IPS-18a (cell line): Measurements from ENCODE around the gene ZNF182.
"Not testable (repeated sequence)": the region's sequence is repeated elsewhere in the genome, so short reads cannot be mapped to it uniquely, and the experiment has no call there.

Experiments
- H3K27ac ChIP-seq: one replicate; pipeline ENCODE4 v1.5.1; 2013; ENCODE audit warnings: low read length
- H3K27me3 ChIP-seq: one replicate; pipeline ENCODE4 v1.6.1; 2013; ENCODE audit warnings: mild to moderate bottlenecking, low read length; ENCODE audit not compliant: control insufficient read depth, insufficient read depth
- H3K36me3 ChIP-seq: one replicate; pipeline ENCODE4 v1.6.1; 2013; ENCODE audit warnings: low read depth, low read length; ENCODE audit not compliant: control insufficient read depth
- H3K4me1 ChIP-seq: one replicate; pipeline ENCODE4 v1.6.1; 2013; ENCODE audit warnings: low read depth, low read length; ENCODE audit not compliant: control insufficient read depth
- H3K4me3 ChIP-seq: one replicate; pipeline ENCODE4 v1.5.1; 2013; ENCODE audit warnings: low read length
- H3K9ac ChIP-seq: one replicate; pipeline ENCODE4 v1.6.1; 2013; ENCODE audit warnings: mild to moderate bottlenecking, low read length, moderate library complexity
- H3K9me3 ChIP-seq: one replicate; pipeline ENCODE4 v1.6.1; 2013; ENCODE audit warnings: low read depth, low read length; ENCODE audit not compliant: control insufficient read depth

The ZNF182 gene

GRCh38 chrX:48022100-48022499 is 18.3 kb upstream of the ZNF182 start:
- H3K4me1 ChIP-seq, result no peaks in the 10 kb centered on the region
- H3K9ac ChIP-seq, result no peak overlapping the region
- no peak overlapping the region for H3K27ac ChIP-seq
- no peaks in the 10 kb centered on the region for H3K27me3 ChIP-seq
- H3K4me3 ChIP-seq, result peak overlapping the region; percentile 76
- peaks cover 7% of the 10 kb centered on the region for H3K9me3 ChIP-seq
- no peaks in the 10 kb centered on the region for H3K36me3 ChIP-seq

- Histone ChIP-seq H3K27me3 (no peaks in the 10 kb centered on the region), H3K9ac (peak overlapping the region; percentile 94), H3K4me3 (peak overlapping the region; percentile 76), H3K27ac (peak overlapping the region; percentile 93), H3K9me3 (peaks cover 5% of the 10 kb centered on the region), H3K36me3 (no peaks in the 10 kb centered on the region), H3K4me1 (no peaks in the 10 kb centered on the region)
Measured at GRCh38 chrX:48021026-48021900, 17.5 kb upstream of the ZNF182 start.

- not testable (repeated sequence) for H3K9ac ChIP-seq, H3K4me1 ChIP-seq, H3K36me3 ChIP-seq, H3K27me3 ChIP-seq, H3K9me3 ChIP-seq, H3K27ac ChIP-seq
- H3K4me3 ChIP-seq, result peak overlapping the region; percentile 76
Measured at GRCh38 chrX:48020472-48020871, 16.7 kb upstream of the ZNF182 start.

- not testable (repeated sequence) for H3K9me3 ChIP-seq, H3K27me3 ChIP-seq, H3K27ac ChIP-seq, H3K4me1 ChIP-seq, H3K36me3 ChIP-seq, H3K9ac ChIP-seq, H3K4me3 ChIP-seq
Measured at GRCh38 chrX:48019892-48020291, 16.1 kb upstream of the ZNF182 start.

- H3K4me3 ChIP-seq, H3K9ac ChIP-seq, H3K9me3 ChIP-seq, H3K27me3 ChIP-seq, H3K27ac ChIP-seq, H3K4me1 ChIP-seq, H3K36me3 ChIP-seq: not testable (repeated sequence)
Measured at GRCh38 chrX:48016583-48017310, 13.0 kb upstream of the ZNF182 start.

GRCh38 chrX:48009445-48009960 is 5.7 kb upstream of the ZNF182 start:
- not testable (repeated sequence) for H3K9me3 ChIP-seq, H3K4me1 ChIP-seq, H3K4me3 ChIP-seq, H3K36me3 ChIP-seq, H3K9ac ChIP-seq, H3K27me3 ChIP-seq, H3K27ac ChIP-seq

- not testable (repeated sequence) for H3K36me3 ChIP-seq, H3K9ac ChIP-seq, H3K4me3 ChIP-seq, H3K9me3 ChIP-seq, H3K27ac ChIP-seq, H3K4me1 ChIP-seq, H3K27me3 ChIP-seq
Measured at GRCh38 chrX:48006688-48007087, 2.9 kb upstream of the ZNF182 start, which contains the start of gene SPACA5. SPACA5 (plus strand) TSS chrX:48006988; CDS start chrX:48007803, 815 bp downstream.

- Histone ChIP-seq H3K27me3 (no peaks in the 10 kb centered on the region), H3K4me1 (no peaks in the 10 kb centered on the region), H3K9ac (peak overlapping the region; percentile 73), H3K9me3 (no peaks in the 10 kb centered on the region), H3K4me3 (peak overlapping the region; percentile 88), H3K27ac (peak overlapping the region; percentile 45), H3K36me3 (no peaks in the 10 kb centered on the region)
Measured at GRCh38 chrX:48003367-48003757, 427 bp downstream of the ZNF182 start.

GRCh38 chrX:48002929-48003328 is 860 bp downstream of the ZNF182 start:
- H3K27me3 ChIP-seq, result no peaks in the 10 kb centered on the region
- H3K4me1 ChIP-seq, result no peaks in the 10 kb centered on the region
- peak overlapping the region; percentile 73 for H3K9ac ChIP-seq
- H3K27ac ChIP-seq, result no peak overlapping the region
- H3K4me3 ChIP-seq, result peak overlapping the region; percentile 88
- H3K36me3 ChIP-seq, result no peaks in the 10 kb centered on the region
- H3K9me3 ChIP-seq, result no peaks in the 10 kb centered on the region

- H3K27ac ChIP-seq, result no peak overlapping the region
- peaks cover under 1% of the 10 kb centered on the region for H3K9me3 ChIP-seq
- no peaks in the 10 kb centered on the region for H3K27me3 ChIP-seq
- no peaks in the 10 kb centered on the region for H3K4me1 ChIP-seq
- peak overlapping the region; percentile 9 for H3K4me3 ChIP-seq
- H3K36me3 ChIP-seq, result no peaks in the 10 kb centered on the region
- H3K9ac ChIP-seq, result no peak overlapping the region
Measured at GRCh38 chrX:48002319-48002718, 1.5 kb downstream of the ZNF182 start.

- H3K9ac ChIP-seq, result no peak overlapping the region
- H3K36me3 ChIP-seq, result no peaks in the 10 kb centered on the region
- H3K4me3 ChIP-seq, result no peak overlapping the region
- H3K4me1 ChIP-seq, result no peaks in the 10 kb centered on the region
- H3K27me3 ChIP-seq, result no peaks in the 10 kb centered on the region
- H3K27ac ChIP-seq, result no peak overlapping the region
- H3K9me3 ChIP-seq, result peaks cover 2% of the 10 kb centered on the region
Measured at GRCh38 chrX:48001260-48001659, 2.5 kb downstream of the ZNF182 start.
